C4-2B (cell line): ENCODE results near the gene PCYOX1L.
A peak's percentile ranks its signal among the peaks of the same experiment; 100 is the strongest.

Experiments
- H3K27ac ChIP-seq: fragments of 450-650 bp; 2 replicates; pipeline ENCODE4 v1.5.1; 2017
- CTCF ChIP-seq: fragments of 450-650 bp; conservative IDR thresholded peaks from 2 replicates; pipeline ENCODE4 v1.5.1; 2017; ENCODE audit warnings: mild to moderate bottlenecking
- ZFX ChIP-seq: fragments of 450-650 bp; IDR thresholded peaks from 2 replicates; pipeline ENCODE4 v1.6.1; 2017

Gene PCYOX1L

GRCh38 chr5:149352169-149352568, 5.7 kb upstream of the PCYOX1L start:
- TF ChIP-seq CTCF, result no peak
- TF ChIP-seq ZFX, result no peak
- H3K27ac ChIP-seq, result no peak overlapping the region

GRCh38 chr5:149353911-149354310, 3.9 kb upstream of the PCYOX1L start:
- TF ChIP-seq ZFX (no peak), CTCF (no peak)
- no peak overlapping the region for H3K27ac ChIP-seq

GRCh38 chr5:149355688-149356087, 2.2 kb upstream of the PCYOX1L start:
- H3K27ac ChIP-seq, result no peak overlapping the region
- TF ChIP-seq CTCF, result no peak
- TF ChIP-seq ZFX, result no peak

- no peak overlapping the region for H3K27ac ChIP-seq
- TF ChIP-seq CTCF, result no peak
- no peak for TF ChIP-seq ZFX
Measured at GRCh38 chr5:149356391-149356790, 1.5 kb upstream of the PCYOX1L start.

GRCh38 chr5:149358294-149358651, 427 bp downstream of the PCYOX1L start:
- H3K27ac ChIP-seq, result peak overlapping the region; percentile 85

GRCh38 chr5:149358868-149359495, 1.1 kb downstream of the PCYOX1L start:
- peak overlapping the region; percentile 85; the same call in 1 of the 2 replicates for H3K27ac ChIP-seq
- no peak for TF ChIP-seq CTCF
- TF ChIP-seq ZFX, result no peak

More at GRCh38 chr5:149358294-149358651, 427 bp downstream of the PCYOX1L start:
- TF ChIP-seq ZFX (no peak), CTCF (no peak)

GRCh38 chr5:149360272-149360671, 2.4 kb downstream of the PCYOX1L start:
- H3K27ac ChIP-seq, result no peak overlapping the region
- TF ChIP-seq CTCF (no peak), ZFX (no peak)
